ENCODE results near the gene DDRGK1.
"Not testable (repeated sequence)": the region's sequence is repeated elsewhere in the genome, so short reads cannot be mapped to it uniquely, and the experiment has no call there.

DDRGK1 gene

DNA sequence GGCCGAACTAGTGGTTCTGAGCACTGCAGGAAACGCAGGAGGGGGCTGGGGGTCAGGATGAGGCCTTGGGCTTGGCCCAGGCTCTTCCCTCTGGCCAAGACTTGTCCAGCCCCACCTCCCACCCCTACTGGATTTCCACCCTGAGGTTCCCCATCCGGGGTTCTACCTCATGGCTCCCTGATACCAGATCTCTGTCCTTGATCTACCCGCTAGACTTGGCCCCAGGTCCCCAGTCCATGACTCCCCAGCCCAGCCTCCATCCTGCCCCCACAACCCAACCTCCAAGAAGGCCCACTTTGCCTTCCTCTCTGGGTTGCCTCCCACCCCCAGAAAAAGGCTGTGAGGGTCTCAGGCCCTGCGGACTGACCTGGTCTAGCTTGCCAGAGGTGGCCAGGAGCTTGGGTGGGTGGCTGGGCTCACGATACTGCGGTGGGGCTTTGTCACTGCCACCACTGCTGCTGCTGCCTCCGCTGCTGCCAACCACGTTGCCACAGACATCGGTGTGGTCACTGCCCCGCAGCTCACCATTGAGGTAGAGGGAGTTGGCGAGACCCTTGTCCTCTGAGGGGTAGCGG, 38.1 kb downstream of the DDRGK1 start:
- in situ Hi-C loops (cut with MboI; ENCODE audit: low sequenced_read_pairs), result no loop called here

DNA sequence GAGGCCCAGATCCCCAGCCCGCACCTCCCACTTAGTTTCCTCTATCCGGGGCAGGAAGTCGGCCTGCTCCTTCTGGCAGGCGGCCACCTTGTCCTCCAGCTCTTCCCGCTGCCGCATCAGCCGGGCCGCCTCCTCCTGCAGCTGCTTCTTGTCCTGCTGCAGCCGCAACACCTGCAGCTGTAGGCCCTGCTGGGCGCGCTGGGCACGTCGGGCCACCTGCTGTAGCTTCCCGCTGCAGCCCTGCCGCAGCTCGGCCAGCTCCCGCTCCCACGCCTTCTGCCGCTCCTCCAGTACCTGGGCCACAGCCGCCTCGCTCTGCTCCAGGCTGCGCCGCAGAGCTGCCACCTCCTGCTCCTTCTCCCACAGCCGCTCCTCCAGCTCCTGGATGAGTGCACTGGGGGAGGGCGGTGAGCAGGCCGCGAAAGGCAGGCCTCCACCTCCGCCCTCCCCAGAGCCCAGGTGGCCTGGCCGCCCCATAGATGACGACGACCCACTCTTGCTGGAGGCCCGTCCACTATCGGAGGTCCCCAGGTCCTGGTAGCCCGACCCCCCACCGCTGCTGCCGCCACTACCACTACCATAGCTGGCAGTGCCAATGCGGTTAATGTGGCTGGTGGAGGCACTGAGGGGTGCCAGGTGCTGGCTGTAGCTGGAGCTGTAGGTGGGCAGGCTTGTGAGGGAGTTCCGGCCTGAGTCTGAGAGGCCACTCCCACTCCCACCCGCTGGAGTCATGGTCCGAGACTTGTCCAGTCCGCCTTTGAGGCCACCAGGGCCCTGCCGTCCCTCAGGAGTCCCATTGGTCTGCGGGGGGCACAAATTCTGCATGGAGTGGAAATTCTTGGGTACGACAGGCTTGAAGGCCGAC, 38.8 kb downstream of the DDRGK1 start:
- in situ Hi-C loops (cut with MboI; ENCODE audit: low sequenced_read_pairs), result no loop called here

- in situ Hi-C loops (cut with MboI; ENCODE audit: low sequenced_read_pairs), result no loop called here
Observed at GRCh38 chr20:3164763-3165410, 39.6 kb downstream of the DDRGK1 start.

DNA sequence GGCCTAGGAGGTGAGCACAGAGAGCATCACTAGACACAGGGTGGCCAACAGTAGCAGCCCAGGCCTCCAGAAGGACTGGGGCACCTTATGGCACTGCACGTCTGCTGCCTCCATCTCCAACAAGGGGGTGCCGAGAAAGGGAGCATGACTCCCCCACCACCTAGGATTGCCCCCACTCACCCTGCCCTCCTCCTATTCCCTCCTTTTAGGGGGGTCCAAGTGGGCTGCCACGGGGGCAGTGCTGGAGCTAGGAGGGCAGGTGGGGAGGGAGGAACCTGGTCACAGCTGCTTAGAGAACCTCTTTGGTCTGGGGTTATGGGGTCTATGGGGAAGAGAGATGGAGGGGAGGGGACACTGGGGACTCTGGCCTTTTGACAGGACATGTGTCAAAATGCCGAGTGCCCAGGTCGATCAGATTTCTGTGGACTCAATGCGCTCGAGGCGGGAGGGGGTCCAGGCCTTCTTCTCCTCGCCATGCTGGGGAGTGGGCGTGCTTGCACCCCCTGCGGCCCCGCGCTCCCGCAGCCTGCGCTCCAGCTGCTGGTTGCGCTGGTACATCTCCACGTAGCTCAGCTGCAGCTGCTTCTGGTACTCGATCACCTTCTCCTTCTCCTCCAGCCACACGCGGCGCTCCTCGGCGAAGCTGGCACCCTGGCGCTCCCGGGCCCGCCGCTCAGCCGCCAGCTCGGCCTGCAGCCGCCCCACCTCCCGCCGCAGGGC, 40.3 kb downstream of the DDRGK1 start:
- in situ Hi-C loops (cut with MboI; ENCODE audit: low sequenced_read_pairs), result no loop called here

GRCh38 chr20:3163099-3164042, 41.1 kb downstream of the DDRGK1 start:
- in situ Hi-C loops (cut with MboI; ENCODE audit: low sequenced_read_pairs), result no loop called here

DNA sequence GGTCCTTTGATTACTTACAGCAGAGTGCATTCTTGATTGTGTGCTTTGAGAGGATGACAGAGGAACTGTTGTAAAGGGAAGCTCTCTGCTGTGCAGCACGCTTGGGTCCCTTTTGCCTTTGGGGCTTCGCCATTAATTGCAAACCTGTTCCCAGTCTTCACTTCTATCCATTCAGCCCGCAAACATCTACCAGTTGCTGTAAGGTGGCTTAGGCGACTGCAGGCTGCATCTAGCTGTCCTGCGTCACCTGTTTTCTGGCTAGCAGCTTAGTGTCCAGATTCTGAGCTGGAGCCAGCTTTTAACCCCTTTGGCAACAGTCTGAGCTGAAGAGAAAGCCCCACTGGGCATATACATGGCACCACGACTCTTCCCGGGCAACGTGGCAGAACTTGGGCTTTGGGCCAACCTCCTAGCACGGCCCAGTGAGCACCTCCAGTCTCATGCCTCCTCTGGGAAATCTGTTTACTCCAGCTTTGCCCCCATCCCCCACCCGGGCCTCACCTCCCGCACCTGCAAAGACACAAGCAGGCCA, 42.3 kb downstream of the DDRGK1 start:
- in situ Hi-C loops (cut with MboI; ENCODE audit: low sequenced_read_pairs), result no loop called here

DNA sequence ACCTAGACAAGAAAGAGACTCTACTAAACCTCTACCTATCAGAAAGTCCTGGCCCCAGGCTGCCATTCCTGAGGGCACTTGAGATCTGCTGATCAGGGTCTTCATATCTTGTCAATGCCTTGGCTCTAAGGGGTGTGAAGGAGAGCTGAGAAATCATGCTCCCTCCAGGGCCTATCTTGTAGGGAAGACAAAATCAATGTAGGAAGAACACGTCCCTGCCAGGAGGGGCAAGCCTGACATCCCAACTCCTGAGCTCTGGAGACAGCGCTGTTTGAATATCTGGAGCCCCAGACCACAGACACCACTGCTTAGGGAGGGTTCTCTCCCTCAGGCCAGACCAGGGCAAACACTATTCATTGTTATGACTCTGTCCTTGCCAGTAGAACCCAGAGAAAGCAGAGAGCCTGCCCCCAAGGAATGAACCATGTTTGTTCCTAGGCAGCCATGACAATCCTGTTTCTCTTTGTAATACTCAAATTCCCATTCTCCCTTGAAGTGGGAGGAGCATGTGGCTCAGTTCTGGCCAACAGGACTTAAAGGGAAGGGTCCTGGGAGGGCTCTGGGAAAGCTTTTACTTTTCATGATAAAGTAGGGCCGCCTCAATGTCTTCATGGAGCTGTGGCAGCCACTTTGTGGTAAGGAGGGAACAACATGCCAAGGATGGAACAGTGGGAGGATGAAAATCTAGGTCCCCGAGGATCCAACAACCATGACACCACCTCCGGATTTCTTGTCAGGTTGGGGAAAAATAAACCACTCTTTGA, 43.0 kb downstream of the DDRGK1 start:
- in situ Hi-C loops (cut with MboI; ENCODE audit: low sequenced_read_pairs), result no loop called here

GRCh38 chr20:3160418-3160817, 44.1 kb downstream of the DDRGK1 start:
- in situ Hi-C loops (cut with MboI; ENCODE audit: low sequenced_read_pairs), result no loop called here

- in situ Hi-C loops (cut with MboI; ENCODE audit: low sequenced_read_pairs), result no loop called here
Observed at GRCh38 chr20:3158968-3159431, 45.5 kb downstream of the DDRGK1 start.

- in situ Hi-C loops (cut with MboI; ENCODE audit: low sequenced_read_pairs), result no loop called here
Observed at GRCh38 chr20:3157817-3158216, 46.7 kb downstream of the DDRGK1 start.

GRCh38 chr20:3156811-3157619, 47.5 kb downstream of the DDRGK1 start:
- in situ Hi-C loops (cut with MboI; ENCODE audit: low sequenced_read_pairs), result no loop called here

DNA sequence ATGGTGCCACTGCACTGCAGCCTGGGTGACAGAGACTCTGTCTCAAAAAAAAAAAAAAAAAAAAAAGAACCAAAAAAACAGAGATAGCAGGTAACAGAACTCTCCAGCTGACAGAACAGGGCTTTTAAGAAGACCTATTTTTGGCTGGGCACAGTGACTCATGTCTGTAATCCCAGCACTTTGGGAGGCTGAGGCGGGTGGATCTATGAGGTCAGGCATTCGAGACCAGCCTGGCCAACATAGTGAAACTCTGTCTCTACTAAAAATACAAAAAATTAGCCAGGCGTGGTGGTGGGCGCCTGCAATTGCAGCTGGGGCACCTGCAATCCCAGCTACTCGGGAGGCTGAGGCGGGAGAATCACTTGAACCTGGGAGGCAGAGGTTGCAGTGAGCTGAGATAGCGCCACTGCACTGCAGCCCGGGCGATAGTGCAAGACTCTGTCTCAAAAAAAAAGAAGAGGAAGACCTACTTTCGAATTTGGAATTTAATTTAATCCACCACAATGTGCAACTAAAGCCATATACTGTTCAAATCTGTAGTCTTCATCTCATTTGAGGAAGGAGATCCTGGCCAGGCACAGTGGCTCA, 52.3 kb downstream of the DDRGK1 start:
- in situ Hi-C loops (cut with MboI; ENCODE audit: low sequenced_read_pairs), result not testable (repeated sequence)

DNA sequence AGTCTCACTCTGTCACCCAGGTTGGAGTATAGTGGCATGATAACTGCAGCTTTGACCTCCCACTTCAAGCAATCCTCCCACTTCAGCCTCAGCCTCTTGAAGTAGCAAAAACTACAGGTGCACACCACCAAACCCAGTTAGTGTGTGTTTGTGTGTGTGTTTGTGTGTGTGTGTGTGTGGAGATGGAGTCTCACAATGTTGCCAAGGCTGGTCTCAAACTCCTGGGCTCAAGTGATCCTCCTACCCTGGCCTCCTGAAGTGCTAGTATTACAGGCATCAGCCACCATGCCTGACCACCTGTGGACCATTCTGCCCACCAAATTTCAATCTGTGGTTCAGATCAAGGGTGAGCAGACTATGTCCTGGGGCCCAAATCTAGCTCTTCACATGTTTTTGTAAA, 53.6 kb downstream of the DDRGK1 start:
- in situ Hi-C loops (cut with MboI; ENCODE audit: low sequenced_read_pairs), result no loop called here

DNA sequence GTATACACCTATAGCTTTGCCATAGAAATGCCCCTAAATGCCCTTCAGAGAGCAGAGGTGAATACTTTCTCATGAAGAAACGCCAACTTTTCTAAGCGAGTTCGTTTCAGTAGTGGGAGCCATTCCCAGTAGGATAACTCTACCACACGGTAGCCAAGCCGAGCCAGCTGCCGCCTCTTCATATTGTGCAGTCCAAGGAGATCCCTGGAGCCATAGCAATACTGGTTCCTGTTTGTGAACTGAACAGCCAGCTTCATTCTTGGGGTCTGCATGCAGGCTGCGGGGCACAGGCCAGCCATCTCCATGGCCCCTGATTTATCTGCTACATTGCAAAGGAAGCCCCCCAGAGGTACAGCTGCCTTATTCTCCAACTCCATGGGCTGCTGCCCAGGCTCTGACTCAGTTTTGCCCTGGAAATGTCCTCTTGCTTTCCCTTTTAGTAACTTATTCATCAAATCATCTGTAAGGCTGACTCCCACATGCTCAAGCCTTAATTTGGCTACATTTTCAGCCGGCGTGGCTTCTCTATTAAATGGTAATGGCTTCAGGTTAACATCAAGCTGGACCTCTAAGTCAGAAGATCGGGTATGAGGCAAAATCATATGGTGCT, 57.6 kb downstream of the DDRGK1 start:
- in situ Hi-C loops (cut with MboI; ENCODE audit: low sequenced_read_pairs), result no loop called here

DNA sequence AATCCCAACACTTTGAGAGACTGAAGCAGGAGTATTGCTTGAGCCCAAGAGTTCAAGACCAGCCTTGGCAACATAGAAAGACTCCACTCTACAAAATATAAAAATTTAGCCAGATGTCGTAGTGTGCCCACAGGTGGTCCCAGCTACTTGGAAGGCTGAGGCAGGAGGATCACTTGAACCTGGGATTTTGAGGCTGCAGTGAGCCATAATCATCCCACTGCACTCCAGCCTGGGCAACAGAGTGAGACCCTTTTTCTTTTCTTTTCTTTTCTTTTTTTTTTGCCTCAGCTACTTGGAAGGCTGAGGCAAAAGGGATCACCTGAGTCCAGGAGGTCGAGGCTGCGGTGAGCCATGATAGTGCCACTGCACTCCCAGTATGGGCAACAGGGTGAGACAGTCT, 62.7 kb downstream of the DDRGK1 start:
- in situ Hi-C loops (cut with MboI; ENCODE audit: low sequenced_read_pairs), result no loop called here
